Measurements from ENCODE around the gene MARCKSL1.
A peak's percentile ranks its signal among the peaks of the same experiment; 100 is the strongest.

DNA sequence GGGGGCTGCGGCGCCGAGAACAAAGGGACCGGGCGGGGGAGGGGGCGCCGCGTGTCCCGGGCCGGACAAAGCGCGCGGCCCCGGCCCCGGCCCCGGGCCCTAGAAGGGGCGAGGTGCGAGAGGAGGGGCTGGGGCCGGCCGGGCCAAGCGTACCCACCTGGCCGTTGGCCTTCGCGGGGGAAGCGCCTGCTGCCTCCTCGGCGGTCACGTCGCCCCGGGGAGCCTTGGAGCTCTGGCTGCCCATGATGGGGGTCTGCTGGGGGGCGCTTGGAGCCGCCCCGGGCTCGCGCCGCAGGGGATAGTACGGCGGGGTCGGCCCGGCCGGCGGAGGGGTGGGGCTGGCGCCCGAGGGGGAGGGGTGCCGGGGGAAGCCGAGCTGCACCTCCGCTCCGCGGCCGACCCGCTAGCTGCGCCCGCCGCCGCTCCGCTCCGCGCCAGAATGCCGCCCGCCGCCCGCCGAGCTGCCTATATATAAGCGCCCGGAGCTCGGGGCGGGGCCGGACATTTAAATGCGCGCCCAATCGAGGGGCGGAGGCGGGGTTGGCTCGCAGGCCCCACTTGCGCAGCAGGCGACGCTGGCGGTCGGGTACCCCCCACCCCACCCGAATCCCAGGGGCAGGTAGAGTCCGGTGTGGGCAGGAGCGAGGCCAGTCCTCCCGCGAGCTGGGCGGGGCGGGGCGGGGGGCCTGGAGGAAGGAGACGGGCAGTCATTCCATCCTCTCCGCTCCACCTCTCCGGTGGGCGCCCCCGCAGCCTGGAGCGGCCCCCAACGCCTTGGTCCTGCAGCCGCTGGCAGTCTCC lies at the start of gene MARCKSL1:
- TF ChIP-seq, protein P1, sequence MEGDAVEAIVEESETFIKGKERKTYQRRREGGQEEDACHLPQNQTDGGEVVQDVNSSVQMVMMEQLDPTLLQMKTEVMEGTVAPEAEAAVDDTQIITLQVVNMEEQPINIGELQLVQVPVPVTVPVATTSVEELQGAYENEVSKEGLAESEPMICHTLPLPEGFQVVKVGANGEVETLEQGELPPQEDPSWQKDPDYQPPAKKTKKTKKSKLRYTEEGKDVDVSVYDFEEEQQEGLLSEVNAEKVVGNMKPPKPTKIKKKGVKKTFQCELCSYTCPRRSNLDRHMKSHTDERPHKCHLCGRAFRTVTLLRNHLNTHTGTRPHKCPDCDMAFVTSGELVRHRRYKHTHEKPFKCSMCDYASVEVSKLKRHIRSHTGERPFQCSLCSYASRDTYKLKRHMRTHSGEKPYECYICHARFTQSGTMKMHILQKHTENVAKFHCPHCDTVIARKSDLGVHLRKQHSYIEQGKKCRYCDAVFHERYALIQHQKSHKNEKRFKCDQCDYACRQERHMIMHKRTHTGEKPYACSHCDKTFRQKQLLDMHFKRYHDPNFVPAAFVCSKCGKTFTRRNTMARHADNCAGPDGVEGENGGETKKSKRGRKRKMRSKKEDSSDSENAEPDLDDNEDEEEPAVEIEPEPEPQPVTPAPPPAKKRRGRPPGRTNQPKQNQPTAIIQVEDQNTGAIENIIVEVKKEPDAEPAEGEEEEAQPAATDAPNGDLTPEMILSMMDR (IDR thresholded peaks at IDR 0.05): no peak
- peak; percentile 89 for TF ChIP-seq POLR2A (IDR thresholded peaks at IDR 0.05)
